ENCODE results near the gene BRAF.
"Not testable (repeated sequence)": the region's sequence is repeated elsewhere in the genome, so short reads cannot be mapped to it uniquely, and the experiment has no call there.

BRAF gene

DNA sequence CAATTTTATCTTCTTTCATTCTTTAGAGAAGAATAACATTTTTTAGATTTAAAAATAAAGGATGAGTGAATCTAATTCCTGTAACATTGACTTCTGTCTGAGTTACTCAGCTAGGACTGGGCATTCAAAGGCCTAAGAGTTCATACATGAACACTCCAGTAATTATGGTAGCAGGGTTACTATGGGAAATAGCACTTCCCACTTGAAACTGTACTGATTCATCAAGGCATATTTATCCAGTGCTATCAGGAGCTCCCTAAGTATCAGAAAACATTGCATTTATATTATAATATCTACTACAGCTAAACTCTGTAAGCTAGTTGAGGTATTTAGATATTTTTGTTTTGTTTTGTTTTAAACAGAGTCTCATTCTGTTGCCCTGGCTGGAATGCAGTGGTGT lies 186.4 kb downstream of the BRAF start:
- Mint-ChIP-seq H3K36me3 (peaks cover 54% of the 10 kb centered on the region), H3K27ac (no peak overlapping the region), H3K4me1 (no peaks in the 10 kb centered on the region), H3K4me3 (no peak overlapping the region), H3K9me3 (no peaks in the 10 kb centered on the region)
- no peak for ATAC-seq
- DNase-seq (ENCODE audit: low spot score in 2 of 2), result no peak

DNA sequence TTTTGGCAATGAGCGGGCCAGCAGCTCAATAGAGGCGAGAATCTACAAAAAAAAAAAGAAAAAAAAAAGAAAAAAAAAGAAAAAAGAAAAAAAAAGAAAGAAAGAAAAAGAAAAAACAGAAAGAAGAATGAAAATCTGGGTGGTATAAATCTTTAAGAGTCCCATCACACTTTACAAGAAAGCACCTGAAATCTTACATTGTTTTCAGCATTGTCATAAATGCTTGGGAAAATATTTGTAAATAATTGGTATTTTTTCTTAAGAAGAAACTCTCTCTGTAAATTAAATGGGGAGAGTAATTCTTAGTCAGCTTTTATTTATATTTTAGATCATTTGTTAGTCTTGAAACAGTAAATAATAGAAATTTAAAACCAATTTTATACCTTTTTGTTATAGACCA lies 190.0 kb downstream of the BRAF start:
- Mint-ChIP-seq H3K36me3 (peaks cover 65% of the 10 kb centered on the region), H3K4me3 (no peak overlapping the region), H3K27ac (no peak overlapping the region), H3K4me1 (no peaks in the 10 kb centered on the region), H3K9me3 (no peaks in the 10 kb centered on the region)
- DNase-seq (ENCODE audit: low spot score in 2 of 2) (no peak), ATAC-seq (no peak)

DNA sequence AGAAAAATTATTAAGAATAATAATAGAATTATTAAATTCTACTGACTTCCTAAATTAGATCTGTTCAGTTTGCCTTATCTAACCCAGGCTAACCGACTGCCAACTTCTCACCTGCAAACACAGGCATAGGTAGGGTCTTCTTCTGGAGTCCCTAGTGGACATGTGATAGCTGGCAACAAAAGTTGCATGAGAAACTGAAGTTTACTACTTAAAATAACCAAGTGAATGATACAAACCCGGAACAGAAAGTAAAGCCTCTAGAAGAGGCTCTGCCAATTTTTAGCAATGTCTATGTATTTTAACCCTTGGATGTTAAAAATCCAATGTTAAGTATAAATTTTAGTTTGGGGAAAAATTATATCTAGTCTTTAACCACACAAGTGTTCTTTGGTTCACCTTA lies 190.6 kb downstream of the BRAF start:
- DNase-seq (ENCODE audit: low spot score in 2 of 2) (no peak), ATAC-seq (no peak)
- H3K9me3 Mint-ChIP-seq, result no peaks in the 10 kb centered on the region
- H3K4me1 Mint-ChIP-seq, result no peaks in the 10 kb centered on the region
- no peak overlapping the region for H3K27ac Mint-ChIP-seq
- peaks cover 65% of the 10 kb centered on the region for H3K36me3 Mint-ChIP-seq
- no peak overlapping the region for H3K4me3 Mint-ChIP-seq

DNA sequence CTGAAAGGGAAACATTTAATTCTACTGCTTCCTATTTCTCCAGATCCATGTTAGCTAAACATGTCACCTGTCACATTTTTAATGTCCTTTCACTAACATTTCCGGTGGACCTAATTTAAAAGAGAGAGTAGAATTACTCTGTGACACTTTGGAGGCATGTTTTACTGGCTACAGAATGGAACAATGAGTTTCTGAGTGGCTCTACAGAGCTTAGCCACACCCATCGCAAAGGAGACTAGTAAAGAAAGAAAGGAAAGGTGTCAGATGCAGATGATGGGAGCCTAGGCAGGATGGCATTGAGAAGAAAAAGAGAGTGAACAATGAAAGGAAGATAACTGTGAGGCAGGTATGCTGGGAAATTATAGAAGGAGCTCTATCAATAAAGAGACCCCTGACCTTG lies 192.3 kb downstream of the BRAF start:
- H3K9me3 Mint-ChIP-seq, result no peaks in the 10 kb centered on the region
- ATAC-seq, result no peak
- peaks cover 55% of the 10 kb centered on the region for H3K36me3 Mint-ChIP-seq

DNA sequence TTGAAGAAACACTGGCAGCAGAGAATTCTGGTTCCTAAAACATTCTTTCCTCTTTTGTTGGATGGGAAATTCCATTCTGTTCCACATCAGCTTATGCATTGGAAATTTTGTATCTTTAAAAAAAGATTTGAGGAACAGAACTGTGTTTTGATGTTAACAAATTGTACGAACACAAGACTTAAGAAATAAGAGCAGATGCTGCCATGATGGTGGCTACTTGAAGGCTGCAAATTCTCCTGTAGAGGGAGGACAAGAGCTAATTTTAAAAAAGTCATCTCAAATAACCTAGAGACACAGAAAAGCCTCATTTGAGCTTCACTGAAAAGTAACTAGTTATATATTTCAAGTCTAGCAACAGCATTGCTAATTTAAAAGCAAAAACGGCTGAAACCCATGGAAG lies 198.4 kb downstream of the BRAF start:
- peaks cover 39% of the 10 kb centered on the region for H3K36me3 Mint-ChIP-seq
- H3K9me3 Mint-ChIP-seq, result no peaks in the 10 kb centered on the region
- DNase-seq (ENCODE audit: low spot score in 2 of 2), result no peak
- H3K4me1 Mint-ChIP-seq, result peaks cover 8% of the 10 kb centered on the region
- ATAC-seq, result no peak
- H3K27ac Mint-ChIP-seq, result no peak overlapping the region
- H3K4me3 Mint-ChIP-seq, result no peak overlapping the region

More for the DNA sequence above, 192.3 kb downstream of the BRAF start:
- no peak overlapping the region for H3K27ac Mint-ChIP-seq
- no peak for DNase-seq (ENCODE audit: low spot score in 2 of 2)
- H3K4me3 Mint-ChIP-seq, result no peak overlapping the region
- H3K4me1 Mint-ChIP-seq, result no peaks in the 10 kb centered on the region

DNA sequence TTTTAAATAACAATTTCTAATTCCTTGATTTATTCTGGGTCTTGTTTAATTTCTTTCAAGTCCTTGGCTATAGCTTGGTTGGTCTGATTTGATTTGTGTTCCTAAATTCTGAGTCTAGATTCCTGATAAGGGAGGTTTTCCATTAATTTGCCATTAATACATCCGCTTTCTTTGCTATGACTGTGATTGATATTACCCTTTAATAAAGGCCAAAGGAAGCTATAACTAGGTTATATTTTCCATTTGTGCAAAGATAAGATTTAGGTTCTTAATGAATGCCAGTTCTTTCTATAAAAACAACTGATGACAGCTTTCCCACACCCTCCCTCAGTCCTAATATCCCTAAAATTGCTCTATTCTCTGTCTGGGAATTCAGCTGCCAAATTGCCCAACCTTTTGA lies 200.0 kb downstream of the BRAF start:
- DNase-seq (ENCODE audit: low spot score in 2 of 2) (no peak), ATAC-seq (no peak)
- Mint-ChIP-seq H3K4me1 (peaks cover 8% of the 10 kb centered on the region), H3K27ac (no peak overlapping the region), H3K36me3 (peaks cover 24% of the 10 kb centered on the region), H3K9me3 (no peaks in the 10 kb centered on the region), H3K4me3 (no peak overlapping the region)

DNA sequence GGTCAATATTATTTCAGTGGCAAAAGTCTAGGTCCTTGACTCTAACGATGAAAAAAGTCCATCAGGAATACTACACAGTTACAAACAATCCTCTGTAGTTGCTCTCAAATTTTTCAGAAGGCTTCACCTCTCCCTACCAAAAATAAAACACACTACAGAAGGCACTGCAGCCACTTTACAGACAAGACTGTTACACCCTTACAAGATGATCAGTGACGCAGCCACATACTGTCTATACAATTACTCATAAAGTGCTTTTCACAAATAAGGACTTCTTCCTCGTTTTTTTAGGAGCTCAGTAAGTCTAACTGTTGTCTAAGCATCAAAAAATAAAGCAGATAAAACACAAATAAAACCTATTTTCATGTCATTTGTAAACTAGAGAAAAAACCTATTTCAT lies 201.2 kb downstream of the BRAF start:
- no peak overlapping the region for H3K4me3 Mint-ChIP-seq
- ATAC-seq (no peak), DNase-seq (ENCODE audit: low spot score in 2 of 2) (no peak)
- H3K36me3 Mint-ChIP-seq, result peaks cover 12% of the 10 kb centered on the region
- peak overlapping the region; percentile 20 for H3K27ac Mint-ChIP-seq
- H3K9me3 Mint-ChIP-seq, result no peaks in the 10 kb centered on the region
- peaks cover 8% of the 10 kb centered on the region for H3K4me1 Mint-ChIP-seq

DNA sequence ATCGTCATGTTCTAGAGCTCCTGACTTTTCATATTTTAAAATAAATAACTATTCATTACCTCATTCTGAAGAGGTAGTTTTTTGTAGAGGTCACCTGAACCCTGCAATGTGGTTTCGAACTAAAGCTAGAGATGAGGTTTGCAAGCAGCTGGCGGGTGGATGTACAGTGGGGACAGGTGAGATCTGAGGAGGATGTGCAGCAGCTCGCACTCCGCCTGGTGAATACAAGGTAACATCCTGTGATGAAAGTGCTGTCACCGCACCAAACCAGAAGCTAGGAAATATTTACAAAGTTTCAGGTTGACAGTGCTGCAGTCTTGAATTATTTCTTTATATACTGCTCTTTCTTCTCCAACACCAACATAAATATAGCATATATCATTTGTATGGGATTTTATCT lies 201.7 kb downstream of the BRAF start:
- Mint-ChIP-seq H3K4me1 (peaks cover 8% of the 10 kb centered on the region), H3K27ac (peak overlapping the region; percentile 20), H3K4me3 (no peak overlapping the region), H3K9me3 (no peaks in the 10 kb centered on the region), H3K36me3 (peaks cover 11% of the 10 kb centered on the region)
- ATAC-seq (peak; percentile 55), DNase-seq (ENCODE audit: low spot score in 2 of 2) (no peak)

DNA sequence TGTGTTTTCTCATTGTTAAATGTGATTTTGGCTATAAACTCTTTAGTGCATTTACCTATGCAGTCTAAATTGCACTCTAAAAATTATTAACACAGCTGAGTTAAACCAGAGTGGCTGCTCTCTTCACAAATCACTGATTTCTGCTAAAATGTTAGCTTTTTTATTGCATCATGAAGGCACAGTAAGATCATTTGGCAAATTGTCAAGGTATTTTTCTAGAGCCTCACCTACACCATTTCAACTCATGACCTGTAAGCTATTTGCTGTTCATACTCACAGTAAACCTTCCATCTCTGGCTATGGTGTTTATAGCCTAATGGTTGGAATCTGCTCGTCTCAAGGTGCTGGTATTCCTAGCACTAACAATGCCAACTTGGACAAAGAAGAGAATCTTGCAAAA lies 202.5 kb downstream of the BRAF start:
- Mint-ChIP-seq H3K36me3 (peaks cover 11% of the 10 kb centered on the region), H3K9me3 (no peaks in the 10 kb centered on the region), H3K4me3 (no peak overlapping the region), H3K4me1 (peaks cover 8% of the 10 kb centered on the region), H3K27ac (no peak overlapping the region)
- DNase-seq (ENCODE audit: low spot score in 2 of 2) (no peak), ATAC-seq (no peak)

DNA sequence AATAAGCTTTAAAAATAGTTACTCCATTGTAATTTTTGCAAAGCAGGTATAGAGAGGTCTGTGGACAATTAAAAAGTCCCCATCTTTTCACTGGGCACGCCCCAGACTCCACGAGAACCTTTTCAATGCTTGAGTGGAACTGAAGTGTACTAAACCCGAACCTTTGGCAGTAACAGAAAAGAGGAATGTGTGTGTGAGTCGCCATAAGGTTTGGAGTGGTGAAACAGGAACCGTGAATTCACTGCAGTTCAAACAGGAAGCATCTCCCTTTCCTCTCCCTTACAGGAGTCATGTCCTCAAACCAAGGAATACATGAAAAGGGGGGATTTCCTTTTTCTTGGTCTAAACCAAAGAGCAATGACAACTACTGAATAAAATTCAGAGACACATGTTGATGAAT lies 205.0 kb downstream of the BRAF start:
- H3K4me1 Mint-ChIP-seq, result peaks cover 10% of the 10 kb centered on the region
- no peak overlapping the region for H3K27ac Mint-ChIP-seq
- ATAC-seq (no peak), DNase-seq (ENCODE audit: low spot score in 2 of 2) (no peak)
- H3K9me3 Mint-ChIP-seq, result no peaks in the 10 kb centered on the region
- no peak overlapping the region for H3K4me3 Mint-ChIP-seq
- H3K36me3 Mint-ChIP-seq, result no peaks in the 10 kb centered on the region

DNA sequence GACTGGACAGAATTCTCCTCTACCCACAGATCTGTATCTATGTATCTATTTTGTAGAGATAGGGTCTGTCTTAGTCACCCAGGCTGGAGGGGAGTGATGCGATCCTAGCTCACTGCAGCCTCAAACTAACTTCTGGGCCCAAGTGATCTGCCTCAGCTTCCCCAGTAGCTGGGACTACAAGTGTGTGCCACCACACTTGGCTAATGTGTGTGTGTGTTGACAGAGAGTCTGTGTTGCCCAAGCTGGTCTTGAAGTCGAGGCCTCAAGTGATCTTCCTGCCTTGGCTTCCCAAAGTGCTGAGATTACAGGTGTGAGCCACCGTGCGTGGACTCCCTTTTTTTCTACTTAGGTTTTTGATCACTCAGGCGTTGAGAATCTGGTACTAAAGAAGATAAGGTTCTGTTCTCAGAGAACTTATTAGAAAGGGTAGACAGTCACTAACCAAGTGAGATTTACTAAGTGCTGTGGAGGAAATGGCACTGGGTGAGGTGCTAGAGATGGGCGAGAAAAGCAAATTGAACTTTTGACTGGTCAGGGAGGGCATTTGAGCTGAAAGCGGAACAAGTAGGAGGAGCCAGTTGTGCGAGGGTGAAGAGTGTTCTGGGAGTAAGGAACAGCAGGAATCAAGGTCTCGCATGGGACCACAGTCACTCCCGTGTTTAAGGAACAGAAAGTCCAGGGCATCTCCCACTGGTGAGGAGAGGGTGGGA lies 210.2 kb downstream of the BRAF start:
- Mint-ChIP-seq H3K27ac (peak overlapping the region; percentile 16), H3K9me3 (peaks cover 4% of the 10 kb centered on the region), H3K4me1 (peaks cover 11% of the 10 kb centered on the region), H3K4me3 (no peak overlapping the region), H3K36me3 (no peaks in the 10 kb centered on the region)
- ATAC-seq (no peak), DNase-seq (ENCODE audit: low spot score in 2 of 2) (no peak)

DNA sequence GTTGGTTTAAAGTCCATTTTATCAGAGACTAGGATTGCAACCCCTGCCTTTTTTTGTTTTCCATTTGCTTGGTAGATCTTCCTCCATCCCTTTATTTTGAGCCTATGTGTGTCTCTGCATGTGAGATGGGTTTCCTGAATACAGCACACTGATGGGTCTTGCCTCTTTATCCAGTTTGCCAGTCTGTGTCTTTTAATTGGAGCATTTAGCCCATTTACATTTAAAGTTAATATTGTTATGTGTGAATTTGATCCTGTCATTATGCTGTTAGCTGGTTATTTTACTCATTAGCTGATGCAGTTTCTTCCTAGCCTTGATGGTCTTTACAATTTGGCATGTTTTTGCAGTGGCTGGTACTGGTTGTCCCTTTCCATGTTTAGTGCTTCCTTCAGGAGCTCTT lies 212.3 kb downstream of the BRAF start:
- H3K9me3 Mint-ChIP-seq; DNase-seq (ENCODE audit: low spot score in 2 of 2); H3K4me3 Mint-ChIP-seq; ATAC-seq; H3K36me3 Mint-ChIP-seq; H3K27ac Mint-ChIP-seq: not testable (repeated sequence)
- peaks cover 11% of the 10 kb centered on the region for H3K4me1 Mint-ChIP-seq

DNA sequence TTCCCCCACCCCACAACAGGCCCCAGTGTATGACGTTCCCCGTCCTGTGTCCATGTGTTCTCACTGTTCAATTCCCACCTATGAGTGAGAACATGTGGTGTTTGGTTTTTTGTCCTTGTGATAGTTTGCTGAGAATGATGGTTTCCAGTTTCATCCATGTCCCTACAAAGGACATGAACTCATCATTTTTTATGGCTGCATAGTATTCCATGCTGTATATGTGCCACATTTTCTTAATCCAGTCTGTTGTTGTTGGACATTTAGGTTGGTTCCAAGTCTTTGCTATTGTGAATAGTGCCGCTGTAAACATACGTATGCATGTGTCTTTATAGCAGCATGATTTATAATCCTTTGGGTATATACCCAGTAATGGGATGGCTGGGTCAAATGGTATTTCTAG lies 216.0 kb downstream of the BRAF start:
- H3K4me1 Mint-ChIP-seq; H3K9me3 Mint-ChIP-seq; ATAC-seq; H3K27ac Mint-ChIP-seq; DNase-seq (ENCODE audit: low spot score in 2 of 2); H3K4me3 Mint-ChIP-seq: not testable (repeated sequence)
- H3K36me3 Mint-ChIP-seq, result peaks cover 43% of the 10 kb centered on the region

DNA sequence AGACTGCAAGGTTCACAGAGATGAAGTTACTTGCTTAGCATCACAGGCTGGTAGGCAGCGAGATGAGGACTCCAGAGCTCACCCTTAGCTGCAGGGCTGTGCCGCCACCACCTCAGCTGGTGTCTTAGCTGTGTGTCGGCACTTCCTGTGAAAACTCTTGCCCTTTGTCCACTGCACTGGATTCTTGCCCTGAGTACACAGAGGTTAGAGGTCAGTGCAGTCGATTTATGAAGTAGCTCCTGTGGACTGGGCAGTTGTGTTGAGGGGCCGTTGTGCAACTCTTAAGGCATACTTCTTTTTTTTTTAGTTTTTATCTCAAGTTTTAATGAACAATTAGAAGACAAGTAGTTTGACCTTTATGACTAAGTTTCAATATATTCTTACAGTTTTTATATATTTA lies 217.6 kb downstream of the BRAF start:
- no peak for ATAC-seq
- H3K36me3 Mint-ChIP-seq, result peaks cover 56% of the 10 kb centered on the region

DNA sequence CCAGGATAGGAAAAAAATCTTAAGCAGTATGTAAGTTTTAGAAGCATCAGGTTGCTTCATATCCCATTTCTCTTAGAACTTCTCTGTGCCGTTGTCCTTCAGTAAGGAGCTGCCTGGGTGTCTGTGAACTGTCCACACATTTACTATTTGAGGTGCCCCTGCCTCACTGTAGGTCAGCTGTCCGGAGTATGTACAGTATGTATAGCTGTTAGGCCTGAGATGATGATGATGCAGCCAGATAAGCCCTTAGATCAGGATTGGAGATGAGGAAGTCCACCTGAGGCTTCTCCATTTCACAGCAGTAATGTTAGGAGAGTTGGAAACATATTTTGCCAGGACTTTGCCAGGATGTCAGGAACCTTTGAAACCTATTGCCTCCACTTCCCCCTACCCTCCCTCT lies 220.5 kb downstream of the BRAF start:
- Mint-ChIP-seq H3K4me3 (no peak overlapping the region), H3K27ac (no peak overlapping the region)
- no peak for ATAC-seq

More for the DNA sequence above, 217.6 kb downstream of the BRAF start:
- peaks cover 4% of the 10 kb centered on the region for H3K9me3 Mint-ChIP-seq
- H3K4me3 Mint-ChIP-seq, result no peak overlapping the region
- DNase-seq (ENCODE audit: low spot score in 2 of 2), result no peak
- H3K27ac Mint-ChIP-seq, result peak overlapping the region; percentile 41
- peaks cover 5% of the 10 kb centered on the region for H3K4me1 Mint-ChIP-seq

DNA sequence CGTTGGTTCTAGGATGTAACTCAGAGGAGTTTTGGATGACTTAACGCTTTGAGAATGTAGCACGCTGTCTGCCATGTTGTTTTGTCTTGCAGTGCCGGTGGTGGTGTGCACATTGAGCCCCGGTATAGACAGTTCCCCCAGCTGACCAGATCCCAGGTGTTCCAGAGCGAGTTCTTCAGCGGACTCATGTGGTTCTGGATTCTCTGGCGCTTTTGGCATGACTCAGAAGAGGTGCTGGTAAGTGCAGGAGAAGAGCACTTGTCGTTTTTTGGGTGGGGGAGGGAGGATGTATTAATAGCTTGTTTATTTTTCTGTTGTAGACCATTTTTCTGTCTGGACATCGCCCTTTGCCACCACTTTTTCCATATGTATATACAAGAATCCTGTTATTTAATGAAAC lies 222.0 kb downstream of the BRAF start:
- DNase-seq (ENCODE audit: low spot score in 2 of 2) (no peak), ATAC-seq (no peak)
- Mint-ChIP-seq H3K4me3 (no peak overlapping the region), H3K36me3 (peaks cover 53% of the 10 kb centered on the region), H3K4me1 (peaks cover 19% of the 10 kb centered on the region), H3K27ac (no peak overlapping the region), H3K9me3 (no peaks in the 10 kb centered on the region)

More for the DNA sequence above, 220.5 kb downstream of the BRAF start:
- Mint-ChIP-seq H3K4me1 (peaks cover 7% of the 10 kb centered on the region), H3K9me3 (no peaks in the 10 kb centered on the region), H3K36me3 (peaks cover 56% of the 10 kb centered on the region)
- no peak for DNase-seq (ENCODE audit: low spot score in 2 of 2)

DNA sequence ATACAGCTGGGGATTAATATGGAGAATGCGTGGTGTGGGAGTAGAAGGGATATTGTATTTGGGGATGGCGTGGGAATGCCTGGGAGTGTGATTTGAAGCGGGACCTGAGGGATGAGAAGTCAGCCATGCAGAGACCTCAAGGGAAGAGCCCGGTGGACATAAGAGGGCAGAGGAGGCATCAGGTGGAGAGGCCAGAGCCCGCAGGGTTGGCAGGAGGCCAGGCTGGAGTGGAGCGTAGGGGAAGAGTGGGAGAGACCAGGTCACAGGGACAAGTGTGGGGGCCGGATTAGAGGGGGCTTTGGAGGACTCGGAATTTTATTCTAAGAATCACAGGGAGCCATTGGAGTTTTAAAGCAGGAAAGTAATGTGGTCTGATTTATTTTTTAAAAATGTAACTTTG lies 226.3 kb downstream of the BRAF start:
- ATAC-seq, result no peak
- peak overlapping the region; percentile 97 for H3K27ac Mint-ChIP-seq
- no peak for DNase-seq (ENCODE audit: low spot score in 2 of 2)
- no peaks in the 10 kb centered on the region for H3K9me3 Mint-ChIP-seq
- peaks cover 36% of the 10 kb centered on the region for H3K4me1 Mint-ChIP-seq
- peaks cover 29% of the 10 kb centered on the region for H3K36me3 Mint-ChIP-seq
- peak overlapping the region; percentile 97 for H3K4me3 Mint-ChIP-seq
